Measurements from ENCODE around the gene VIT.
"Not testable (repeated sequence)": the region's sequence is repeated elsewhere in the genome, so short reads cannot be mapped to it uniquely, and the experiment has no call there.

Gene VIT

GRCh38 chr2:36807223-36807886 lies 110.8 kb downstream of the VIT start:
- no peak for DNase-seq (ENCODE audit: low spot score)

- DNase-seq (ENCODE audit: low spot score) = no peak
These were observed 112.0 kb downstream of the VIT start for GRCh38 chr2:36808386-36809068.

GRCh38 chr2:36809069-36809445 lies 112.5 kb downstream of the VIT start:
- no peak for DNase-seq (ENCODE audit: low spot score)

GRCh38 chr2:36811071-36811470 lies 114.6 kb downstream of the VIT start:
- no peak for DNase-seq (ENCODE audit: low spot score)

GRCh38 chr2:36812196-36812595 lies 115.7 kb downstream of the VIT start:
- DNase-seq (ENCODE audit: low spot score) = no peak

- no peak for DNase-seq (ENCODE audit: low spot score)
These were observed 122.0 kb downstream of the VIT start for GRCh38 chr2:36818542-36818941.

- no peak for DNase-seq (ENCODE audit: low spot score)
These were observed 122.7 kb downstream of the VIT start for GRCh38 chr2:36819095-36819711.

GRCh38 chr2:36820942-36821605 lies 124.6 kb downstream of the VIT start:
- DNase-seq (ENCODE audit: low spot score) = no peak

GRCh38 chr2:36823862-36824261 lies 127.4 kb downstream of the VIT start:
- DNase-seq (ENCODE audit: low spot score) = no peak

- DNase-seq (ENCODE audit: low spot score) = no peak
These were observed 127.8 kb downstream of the VIT start for GRCh38 chr2:36824273-36824672.

GRCh38 chr2:36824683-36825082 lies 128.2 kb downstream of the VIT start:
- DNase-seq (ENCODE audit: low spot score) = not testable (repeated sequence)

GRCh38 chr2:36831185-36831584 lies 134.7 kb downstream of the VIT start:
- DNase-seq (ENCODE audit: low spot score) = no peak

- DNase-seq (ENCODE audit: low spot score) = no peak
These were observed 137.7 kb downstream of the VIT start for GRCh38 chr2:36834203-36834602.

GRCh38 chr2:36834731-36835524 lies 138.4 kb downstream of the VIT start:
- DNase-seq (ENCODE audit: low spot score) = no peak

GRCh38 chr2:36839976-36840617 lies 143.6 kb downstream of the VIT start:
- DNase-seq (ENCODE audit: low spot score) = no peak

GRCh38 chr2:36843838-36844237 lies 147.3 kb downstream of the VIT start:
- no peak for DNase-seq (ENCODE audit: low spot score)

GRCh38 chr2:36849265-36849664 lies 152.8 kb downstream of the VIT start:
- no peak for DNase-seq (ENCODE audit: low spot score)

- no peak for DNase-seq (ENCODE audit: low spot score)
These were observed 157.7 kb downstream of the VIT start for GRCh38 chr2:36854241-36854640.

GRCh38 chr2:36855429-36855828 lies 158.9 kb downstream of the VIT start:
- no peak for DNase-seq (ENCODE audit: low spot score)

GRCh38 chr2:36857713-36858112 lies 161.2 kb downstream of the VIT start:
- no peak for DNase-seq (ENCODE audit: low spot score)

- no peak for DNase-seq (ENCODE audit: low spot score)
These were observed 162.3 kb downstream of the VIT start for GRCh38 chr2:36858551-36859365.
